ENCODE results near the gene EXOC4.

The EXOC4 gene

DNA sequence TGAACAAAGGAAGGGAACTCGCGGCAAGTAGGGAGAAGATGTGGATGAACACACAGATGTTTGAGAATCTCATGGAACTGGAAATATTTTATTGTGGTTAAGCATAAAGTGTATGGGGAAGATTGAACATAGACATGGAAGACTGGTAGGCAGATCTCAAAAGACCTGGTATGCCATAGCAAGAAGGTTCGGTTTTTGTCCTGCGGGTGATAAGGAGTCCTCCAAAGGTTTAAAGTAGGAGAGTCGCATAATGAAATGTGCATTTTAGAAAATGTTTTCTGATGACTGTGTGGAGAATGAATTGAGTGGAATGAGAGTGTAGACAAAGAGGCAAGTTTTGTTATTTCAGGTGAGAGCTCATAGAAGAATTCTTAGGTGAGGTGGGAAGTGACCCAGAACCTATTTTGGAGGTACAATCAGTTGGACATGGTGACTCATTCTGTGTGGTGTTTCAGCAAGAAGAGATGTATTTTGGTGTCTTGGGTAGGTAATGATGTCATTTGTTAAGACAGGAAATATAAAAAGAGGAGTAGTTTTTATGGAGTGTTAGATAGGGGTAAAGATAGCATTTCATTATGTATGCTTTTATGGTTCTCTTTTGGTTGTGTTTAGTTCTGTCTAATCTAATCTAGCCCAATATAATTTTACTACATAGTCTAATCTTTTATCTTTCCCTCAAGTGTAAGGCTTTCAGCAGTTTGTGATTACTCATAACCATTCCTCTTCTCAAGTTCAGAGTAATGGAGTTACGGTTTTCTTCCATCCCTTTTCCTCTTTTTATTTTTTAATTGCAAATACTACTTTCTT is 239.2 kb downstream of the EXOC4 start (continued):
- TF ChIP-seq, protein P1, sequence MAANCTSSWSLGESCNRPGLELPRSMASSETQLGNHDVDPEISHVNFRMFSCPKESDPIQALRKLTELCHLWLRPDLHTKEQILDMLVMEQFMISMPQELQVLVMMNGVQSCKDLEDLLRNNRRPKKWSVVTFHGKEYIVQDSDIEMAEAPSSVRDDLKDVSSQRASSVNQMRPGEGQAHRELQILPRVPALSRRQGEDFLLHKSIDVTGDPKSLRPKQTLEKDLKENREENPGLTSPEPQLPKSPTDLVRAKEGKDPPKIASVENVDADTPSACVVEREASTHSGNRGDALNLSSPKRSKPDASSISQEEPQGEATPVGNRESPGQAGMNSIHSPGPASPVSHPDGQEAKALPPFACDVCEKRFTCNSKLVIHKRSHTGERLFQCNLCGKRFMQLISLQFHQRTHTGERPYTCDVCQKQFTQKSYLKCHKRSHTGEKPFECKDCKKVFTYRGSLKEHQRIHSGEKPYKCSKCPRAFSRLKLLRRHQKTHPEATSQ (tag by site-specific recombination; IDR thresholded peaks at IDR 0.05) = peak; percentile 82; the same call in 1 of the 2 replicates
- TF ChIP-seq ZNF24 (tag by site-specific recombination; IDR thresholded peaks at IDR 0.05) (peak; percentile 98), SCRT1 (tag by site-specific recombination; IDR thresholded peaks at IDR 0.05; ENCODE audit: borderline replicate concordance) (peak; percentile 90), ZNF621 (tag by site-specific recombination; IDR thresholded peaks at IDR 0.05) (no peak), ZBTB8A (tag by site-specific recombination; IDR thresholded peaks at IDR 0.05) (peak; percentile 56; the same call in 1 of the 2 replicates), ZNF555 (tag by site-specific recombination; conservative IDR thresholded peaks at IDR 0.05) (no peak; the same call in 1 of the 2 replicates), WT1 (tag by site-specific recombination; IDR thresholded peaks at IDR 0.05) (peak; percentile 100), KLF1 (tag by site-specific recombination; IDR thresholded peaks at IDR 0.05) (peak; percentile 77), ZNF501 (tag by site-specific recombination; IDR thresholded peaks at IDR 0.05) (peak; percentile 96), ZBTB1 (tag by site-specific recombination; IDR thresholded peaks at IDR 0.05) (peak; percentile 99), ZNF121 (tag by site-specific recombination; IDR thresholded peaks at IDR 0.05) (no peak), ZNF629 (tag by site-specific recombination; IDR thresholded peaks at IDR 0.05) (peak; percentile 99), ZBTB21 (tag by site-specific recombination; IDR thresholded peaks at IDR 0.05) (peak; percentile 86), ZNF837 (tag by site-specific recombination; IDR thresholded peaks at IDR 0.05) (no peak), ZSCAN16 (tag by site-specific recombination; IDR thresholded peaks at IDR 0.05) (no peak), ZNF677 (tag by site-specific recombination; IDR thresholded peaks at IDR 0.05) (no peak), ZNF48 (tag by site-specific recombination; IDR thresholded peaks at IDR 0.05) (no peak), KLF10 (tag by site-specific recombination; IDR thresholded peaks at IDR 0.05) (peak; percentile 91), ZNF211 (tag by site-specific recombination; IDR thresholded peaks at IDR 0.05; ENCODE audit: low read depth) (no peak), ZSCAN30 (tag by site-specific recombination; IDR thresholded peaks at IDR 0.05) (peak; percentile 82), ZNF473 (tag by site-specific recombination; IDR thresholded peaks at IDR 0.05) (no peak), BCL11B (tag by site-specific recombination; IDR thresholded peaks at IDR 0.05; ENCODE audit: low read depth) (peak; percentile 99), BCL11A (tag by site-specific recombination; IDR thresholded peaks at IDR 0.05; ENCODE audit: low read depth) (peak; percentile 99), ZNF133 (tag by site-specific recombination; IDR thresholded peaks at IDR 0.05) (no peak), ZNF558 (tag by site-specific recombination; IDR thresholded peaks at IDR 0.05) (no peak; the same call in 1 of the 2 replicates), ZNF521 (tag by site-specific recombination; IDR thresholded peaks at IDR 0.05) (no peak)
- TF ChIP-seq, protein P2, sequence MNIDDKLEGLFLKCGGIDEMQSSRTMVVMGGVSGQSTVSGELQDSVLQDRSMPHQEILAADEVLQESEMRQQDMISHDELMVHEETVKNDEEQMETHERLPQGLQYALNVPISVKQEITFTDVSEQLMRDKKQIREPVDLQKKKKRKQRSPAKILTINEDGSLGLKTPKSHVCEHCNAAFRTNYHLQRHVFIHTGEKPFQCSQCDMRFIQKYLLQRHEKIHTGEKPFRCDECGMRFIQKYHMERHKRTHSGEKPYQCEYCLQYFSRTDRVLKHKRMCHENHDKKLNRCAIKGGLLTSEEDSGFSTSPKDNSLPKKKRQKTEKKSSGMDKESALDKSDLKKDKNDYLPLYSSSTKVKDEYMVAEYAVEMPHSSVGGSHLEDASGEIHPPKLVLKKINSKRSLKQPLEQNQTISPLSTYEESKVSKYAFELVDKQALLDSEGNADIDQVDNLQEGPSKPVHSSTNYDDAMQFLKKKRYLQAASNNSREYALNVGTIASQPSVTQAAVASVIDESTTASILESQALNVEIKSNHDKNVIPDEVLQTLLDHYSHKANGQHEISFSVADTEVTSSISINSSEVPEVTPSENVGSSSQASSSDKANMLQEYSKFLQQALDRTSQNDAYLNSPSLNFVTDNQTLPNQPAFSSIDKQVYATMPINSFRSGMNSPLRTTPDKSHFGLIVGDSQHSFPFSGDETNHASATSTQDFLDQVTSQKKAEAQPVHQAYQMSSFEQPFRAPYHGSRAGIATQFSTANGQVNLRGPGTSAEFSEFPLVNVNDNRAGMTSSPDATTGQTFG (tag by site-specific recombination; IDR thresholded peaks at IDR 0.05; ENCODE audit: borderline replicate concordance) = peak; percentile 80; the same call in 1 of the 2 replicates
- TF ChIP-seq, protein P3, sequence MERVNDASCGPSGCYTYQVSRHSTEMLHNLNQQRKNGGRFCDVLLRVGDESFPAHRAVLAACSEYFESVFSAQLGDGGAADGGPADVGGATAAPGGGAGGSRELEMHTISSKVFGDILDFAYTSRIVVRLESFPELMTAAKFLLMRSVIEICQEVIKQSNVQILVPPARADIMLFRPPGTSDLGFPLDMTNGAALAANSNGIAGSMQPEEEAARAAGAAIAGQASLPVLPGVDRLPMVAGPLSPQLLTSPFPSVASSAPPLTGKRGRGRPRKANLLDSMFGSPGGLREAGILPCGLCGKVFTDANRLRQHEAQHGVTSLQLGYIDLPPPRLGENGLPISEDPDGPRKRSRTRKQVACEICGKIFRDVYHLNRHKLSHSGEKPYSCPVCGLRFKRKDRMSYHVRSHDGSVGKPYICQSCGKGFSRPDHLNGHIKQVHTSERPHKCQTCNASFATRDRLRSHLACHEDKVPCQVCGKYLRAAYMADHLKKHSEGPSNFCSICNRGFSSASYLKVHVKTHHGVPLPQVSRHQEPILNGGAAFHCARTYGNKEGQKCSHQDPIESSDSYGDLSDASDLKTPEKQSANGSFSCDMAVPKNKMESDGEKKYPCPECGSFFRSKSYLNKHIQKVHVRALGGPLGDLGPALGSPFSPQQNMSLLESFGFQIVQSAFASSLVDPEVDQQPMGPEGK (tag by site-specific recombination; IDR thresholded peaks at IDR 0.05) = peak; percentile 83
- TF ChIP-seq, protein P4, sequence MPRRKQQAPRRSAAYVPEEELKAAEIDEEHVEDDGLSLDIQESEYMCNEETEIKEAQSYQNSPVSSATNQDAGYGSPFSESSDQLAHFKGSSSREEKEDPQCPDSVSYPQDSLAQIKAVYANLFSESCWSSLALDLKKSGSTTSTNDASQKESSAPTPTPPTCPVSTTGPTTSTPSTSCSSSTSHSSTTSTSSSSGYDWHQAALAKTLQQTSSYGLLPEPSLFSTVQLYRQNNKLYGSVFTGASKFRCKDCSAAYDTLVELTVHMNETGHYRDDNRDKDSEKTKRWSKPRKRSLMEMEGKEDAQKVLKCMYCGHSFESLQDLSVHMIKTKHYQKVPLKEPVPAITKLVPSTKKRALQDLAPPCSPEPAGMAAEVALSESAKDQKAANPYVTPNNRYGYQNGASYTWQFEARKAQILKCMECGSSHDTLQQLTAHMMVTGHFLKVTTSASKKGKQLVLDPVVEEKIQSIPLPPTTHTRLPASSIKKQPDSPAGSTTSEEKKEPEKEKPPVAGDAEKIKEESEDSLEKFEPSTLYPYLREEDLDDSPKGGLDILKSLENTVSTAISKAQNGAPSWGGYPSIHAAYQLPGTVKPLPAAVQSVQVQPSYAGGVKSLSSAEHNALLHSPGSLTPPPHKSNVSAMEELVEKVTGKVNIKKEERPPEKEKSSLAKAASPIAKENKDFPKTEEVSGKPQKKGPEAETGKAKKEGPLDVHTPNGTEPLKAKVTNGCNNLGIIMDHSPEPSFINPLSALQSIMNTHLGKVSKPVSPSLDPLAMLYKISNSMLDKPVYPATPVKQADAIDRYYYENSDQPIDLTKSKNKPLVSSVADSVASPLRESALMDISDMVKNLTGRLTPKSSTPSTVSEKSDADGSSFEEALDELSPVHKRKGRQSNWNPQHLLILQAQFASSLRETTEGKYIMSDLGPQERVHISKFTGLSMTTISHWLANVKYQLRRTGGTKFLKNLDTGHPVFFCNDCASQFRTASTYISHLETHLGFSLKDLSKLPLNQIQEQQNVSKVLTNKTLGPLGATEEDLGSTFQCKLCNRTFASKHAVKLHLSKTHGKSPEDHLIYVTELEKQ (tag by site-specific recombination; IDR thresholded peaks at IDR 0.05; ENCODE audit: borderline replicate concordance) = peak; percentile 100
- TF ChIP-seq, protein P5, sequence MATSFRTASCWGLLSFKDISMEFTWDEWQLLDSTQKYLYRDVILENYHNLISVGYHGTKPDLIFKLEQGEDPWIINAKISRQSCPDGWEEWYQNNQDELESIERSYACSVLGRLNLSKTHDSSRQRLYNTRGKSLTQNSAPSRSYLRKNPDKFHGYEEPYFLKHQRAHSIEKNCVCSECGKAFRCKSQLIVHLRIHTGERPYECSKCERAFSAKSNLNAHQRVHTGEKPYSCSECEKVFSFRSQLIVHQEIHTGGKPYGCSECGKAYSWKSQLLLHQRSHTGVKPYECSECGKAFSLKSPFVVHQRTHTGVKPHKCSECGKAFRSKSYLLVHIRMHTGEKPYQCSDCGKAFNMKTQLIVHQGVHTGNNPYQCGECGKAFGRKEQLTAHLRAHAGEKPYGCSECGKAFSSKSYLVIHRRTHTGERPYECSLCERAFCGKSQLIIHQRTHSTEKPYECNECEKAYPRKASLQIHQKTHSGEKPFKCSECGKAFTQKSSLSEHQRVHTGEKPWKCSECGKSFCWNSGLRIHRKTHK (tag by site-specific recombination; IDR thresholded peaks at IDR 0.05) = peak; percentile 44; the same call in 1 of the 2 replicates
